SIG-M5 treated with dmso at 0.1 percent for 504 hours (cell line): ENCODE data around the gene TENT5A.
"Not testable (repeated sequence)": the region's sequence is repeated elsewhere in the genome, so short reads cannot be mapped to it uniquely, and the experiment has no call there.

ENCODE experiments used
- DNase-seq: peaks from one replicate; lab custom pipeline; 2025; ENCODE audit not compliant: unreplicated experiment; lab: John Stamatoyannopoulos, UW

TENT5A gene

GRCh38 chr6:81751388-81752083 lies 945 bp downstream of the TENT5A start:
- no peak for DNase-seq

GRCh38 chr6:81750681-81751387 lies 1.6 kb downstream of the TENT5A start:
- peak; percentile 35 for DNase-seq

GRCh38 chr6:81750200-81750599 lies 2.3 kb downstream of the TENT5A start:
- no peak for DNase-seq

GRCh38 chr6:81749707-81750106 lies 2.8 kb downstream of the TENT5A start:
- peak; percentile 30 for DNase-seq

GRCh38 chr6:81748994-81749393 lies 3.5 kb downstream of the TENT5A start:
- no peak for DNase-seq

- no peak for DNase-seq
These were observed 5.2 kb downstream of the TENT5A start for GRCh38 chr6:81747327-81747726.

- DNase-seq: peak; percentile 47
These were observed 8.3 kb downstream of the TENT5A start for GRCh38 chr6:81744131-81744530.

- no peak for DNase-seq
These were observed 8.8 kb downstream of the TENT5A start for GRCh38 chr6:81743649-81744048.

- DNase-seq: no peak
These were observed 10.8 kb downstream of the TENT5A start for GRCh38 chr6:81741689-81742088.

- not testable (repeated sequence) for DNase-seq
These were observed 11.9 kb downstream of the TENT5A start for GRCh38 chr6:81740591-81740990.

GRCh38 chr6:81739230-81740195 lies 13.0 kb downstream of the TENT5A start:
- DNase-seq: no peak

- no peak for DNase-seq
These were observed 16.1 kb downstream of the TENT5A start for GRCh38 chr6:81736428-81736827.

GRCh38 chr6:81735756-81736380 lies 16.6 kb downstream of the TENT5A start:
- no peak for DNase-seq

GRCh38 chr6:81734500-81735150 lies 17.9 kb downstream of the TENT5A start:
- no peak for DNase-seq

GRCh38 chr6:81734081-81734480 lies 18.4 kb downstream of the TENT5A start:
- no peak for DNase-seq

- DNase-seq: no peak
These were observed 20.7 kb downstream of the TENT5A start for GRCh38 chr6:81731814-81732213.

GRCh38 chr6:81727876-81728517 lies 24.5 kb downstream of the TENT5A start:
- DNase-seq: no peak

- no peak for DNase-seq
These were observed 27.4 kb downstream of the TENT5A start for GRCh38 chr6:81725127-81725526.

GRCh38 chr6:81722506-81723223 lies 29.8 kb downstream of the TENT5A start:
- DNase-seq: no peak
